HCT116 (cell line): ENCODE results near the gene CRIP1. TPM values are rescaled to one million over a fixed set of nuclear protein-coding genes. Genes with fewer than 3 reads are reported as not detected.

Experiments used
- ATAC-seq: fragments of 200-7000 bp; cut with Tn5 transposase; 2 replicates; pipeline ENCODE4 v1.9.1; 2020; ENCODE audit warnings: mild to moderate bottlenecking, moderate library complexity
- BruUV-seq: library from RNA; stranded (reverse); fragments of 400-500 nt; replicated peaks from 2 replicates; lab custom pipeline; 2021; lab: Mats Ljungman, UMichigan
- CTCF ChIA-PET: fragments of 300-600 bp; sonication (Branson Sonifier 250); formaldehyde crosslinking; loops from one replicate; lab custom pipeline; 2021; ENCODE audit warnings: antibody characterized with exemption; lab: Charles Lee
- POLR2A ChIA-PET: fragments of 300-600, 350-600 bp; sonication (Branson Sonifier 250); formaldehyde crosslinking; loops from one replicate; lab custom pipeline; 2021; ENCODE audit warnings: antibody characterized with exemption; lab: Charles Lee
- RAD21 ChIA-PET, 2 experiments: fragments of 300-600 bp; sonication (Branson Sonifier 250); formaldehyde crosslinking; loops; one replicate each; lab custom pipeline; 2023; ENCODE audit warnings: low total read pairs in 2 of 2; ENCODE audit not compliant: uncharacterized antibody in 2 of 2, unreplicated experiment in 2 of 2, low non-redundant PET in 1 of 2; lab: Charles Lee
- DNase-seq: peaks from one replicate; pipeline ENCODE4 v3.0.0-alpha.2; 2010; ENCODE audit warnings: low read depth, low spot score
- H2AFZ ChIP-seq: fragments of 200-600 bp; shearing (Covaris generic), sonication (generic); 2 replicates; pipeline ENCODE4 v1.6.1; 2017; ENCODE audit warnings: low read depth, mixed run types, mixed read lengths, antibody characterized with exemption, low read length; ENCODE audit not compliant: poor library complexity, severe bottlenecking
- H3K27ac ChIP-seq: 2 replicates; pipeline ENCODE4 v1.5.1; 2012; ENCODE audit warnings: low read depth, low read length
- H3K27me3 ChIP-seq: fragments of 200-600 bp; sonication (generic); 2 replicates; pipeline ENCODE4 v1.6.1; 2016; ENCODE audit warnings: mixed run types, low read length, mixed read lengths; ENCODE audit not compliant: insufficient read depth
- H3K36me3 ChIP-seq, 2 experiments: fragments of 200-500 bp in 1 of 2; fragments of 200-600 bp in 1 of 2; sonication (Bioruptor generic) in 1 of 2; sonication (generic) in 1 of 2; 2 replicates each; pipeline versions ENCODE4 v1.5.1 to v1.6.1; 2014 to 2016; ENCODE audit warnings: low read length in 2 of 2, inconsistent platforms in 1 of 2, mixed read lengths in 1 of 2, mixed run types in 1 of 2; ENCODE audit not compliant: insufficient read depth in 2 of 2, control insufficient read depth in 1 of 2
- H3K4me1 ChIP-seq, 2 experiments: fragments of 200-600 bp in 1 of 2; sonication (generic) in 1 of 2; 2 replicates each; pipeline versions ENCODE4 v1.5.1 to v1.6.1; 2012 to 2017; ENCODE audit warnings: low read length in 2 of 2, inconsistent platforms in 1 of 2, mild to moderate bottlenecking in 1 of 2, mixed read lengths in 1 of 2, mixed run types in 1 of 2, moderate library complexity in 1 of 2; ENCODE audit not compliant: insufficient read depth in 2 of 2, control insufficient read depth in 1 of 2
- H3K4me2 ChIP-seq: fragments of 200-600 bp; sonication (generic); 2 replicates; pipeline ENCODE4 v1.6.1; 2017; ENCODE audit warnings: mixed run types, low read length, mixed read lengths
- H3K4me3 ChIP-seq, 2 experiments: fragments of 200-600 bp in 1 of 2; sonication (generic) in 1 of 2; replicated peaks in 1 of 2; 2 replicates each; pipeline ENCODE4 v1.5.1; 2011 to 2016; ENCODE audit warnings: low read length in 2 of 2, control low read depth in 1 of 2, low read depth in 1 of 2, mild to moderate bottlenecking in 1 of 2, mixed read lengths in 1 of 2, mixed run types in 1 of 2
- H3K79me2 ChIP-seq: fragments of 200-600 bp; sonication (generic); 2 replicates; pipeline ENCODE4 v1.6.1; 2017; ENCODE audit warnings: mild to moderate bottlenecking, mixed run types, low read length, moderate library complexity, mixed read lengths; ENCODE audit not compliant: insufficient read depth
- H3K9ac ChIP-seq: fragments of 200-600 bp; sonication (generic); 2 replicates; pipeline ENCODE4 v1.6.1; 2016; ENCODE audit warnings: low read length, mixed read lengths
- H3K9me2 ChIP-seq: fragments of 200-600 bp; sonication (generic), shearing (Covaris generic); 2 replicates; pipeline ENCODE4 v1.6.1; 2017; ENCODE audit warnings: mixed run types, mild to moderate bottlenecking, moderate library complexity; ENCODE audit not compliant: insufficient read depth
- H3K9me3 ChIP-seq, 2 experiments: fragments of 200-500 bp in 1 of 2; fragments of 200-600 bp in 1 of 2; sonication (Bioruptor generic) in 1 of 2; sonication (generic) in 1 of 2; 2 replicates each; pipeline ENCODE4 v1.6.1; 2014 to 2017; ENCODE audit warnings: low read length in 2 of 2, mixed read lengths in 2 of 2, inconsistent platforms in 1 of 2, low read depth in 1 of 2, mild to moderate bottlenecking in 1 of 2, mixed run types in 1 of 2, moderate library complexity in 1 of 2; ENCODE audit not compliant: control insufficient read depth in 1 of 2, insufficient read depth in 1 of 2
- H4K20me1 ChIP-seq: fragments of 200-600 bp; sonication (generic), shearing (Covaris generic); 2 replicates; pipeline ENCODE4 v1.6.1; 2017; ENCODE audit warnings: mixed run types, mild to moderate bottlenecking, moderate library complexity; ENCODE audit not compliant: insufficient read depth
- ATF3 ChIP-seq: IDR thresholded peaks from 2 replicates; pipeline ENCODE4 v1.6.1; 2012
- EGR1 ChIP-seq: IDR thresholded peaks from 2 replicates; pipeline ENCODE4 v1.6.1; 2012; ENCODE audit warnings: low read depth
- POLR2AphosphoS5 ChIP-seq: IDR thresholded peaks from 2 replicates; pipeline ENCODE4 v1.6.1; 2011; ENCODE audit warnings: mild to moderate bottlenecking, low read depth, low read length, moderate library complexity
- SIN3A ChIP-seq: IDR thresholded peaks from 2 replicates; pipeline ENCODE4 v1.6.1; 2012; ENCODE audit warnings: low read depth
- SP1 ChIP-seq: IDR thresholded peaks from 2 replicates; pipeline ENCODE4 v1.6.1; 2012; ENCODE audit warnings: low read depth
- TCF7L2 ChIP-seq: IDR thresholded peaks from 2 replicates; pipeline ENCODE4 v1.7.0; 2011; ENCODE audit warnings: borderline replicate concordance, inconsistent platforms; ENCODE audit not compliant: insufficient read depth, insufficient read length; ENCODE audit errors: extremely low read depth
- YY1 ChIP-seq: IDR thresholded peaks from 2 replicates; pipeline ENCODE4 v1.6.1; 2011; ENCODE audit warnings: low read length, low read depth, moderate library complexity, mild to moderate bottlenecking; ENCODE audit not compliant: insufficient replicate concordance; ENCODE audit errors: extremely low read depth
- intact Hi-C: fragments of 100-400 bp; cut with micrococcal nuclease; formaldehyde crosslinking; loops from 2 replicates; pipeline ENCODE4 v1.10.0; 2022
- total RNA-seq: library from RNA; stranded (reverse); gene quantifications from one replicate; pipeline ENCODE4 v1.2.1, GENCODE V29; 2021; ENCODE audit not compliant: unreplicated experiment

CRIP1 gene
- total RNA-seq, 1 experiment from 2014 or later, result 260 TPM

GRCh38 chr14:105495990-105496830 is 9.5 kb downstream of the CRIP1 start:
- CTCF ChIA-PET, result no interaction called here
- peaks cover 4 to 9% of the 10 kb centered on the region in 2 experiments; a peak in 3 of 4 replicates for H3K4me1 ChIP-seq
- H3K9me3 ChIP-seq, result no peaks in the 10 kb centered on the region
- TF ChIP-seq SP1, result no peak
- TF ChIP-seq TCF7L2, result no peak
- TF ChIP-seq EGR1, result no peak
- TF ChIP-seq YY1, result no peak
- no peak for TF ChIP-seq ATF3
- no peak for TF ChIP-seq POLR2AphosphoS5
- no peak for TF ChIP-seq SIN3A
- no peak overlapping the region for H2AFZ ChIP-seq
- no peak overlapping the region for H3K9ac ChIP-seq
- H3K27ac ChIP-seq, result no peak overlapping the region; the same call in 1 of the 2 replicates
- POLR2A ChIA-PET, result no interaction called here
- RAD21 ChIA-PET, result no interaction called here
- H3K79me2 ChIP-seq, result peaks cover 13% of the 10 kb centered on the region
- intact Hi-C loops, result no loop called here
- no peak overlapping the region for H3K4me3 ChIP-seq
- BruUV-seq, result no TSS peak
- no peak overlapping the region for H3K4me2 ChIP-seq
- no peaks in the 10 kb centered on the region for H3K27me3 ChIP-seq
- no peaks in the 10 kb centered on the region for H3K9me2 ChIP-seq
- H3K36me3 ChIP-seq, result 0 out of 4 replicates have a peak, but pooled peaks cover 0 to 3% of the 10 kb centered on the region in 2 experiments
- no peak for DNase-seq
- no peak for ATAC-seq
- H4K20me1 ChIP-seq, result no peaks in the 10 kb centered on the region; the same call in 1 of the 2 replicates
